HUDEP-2 (cell line): ENCODE results near the gene SNAP25.

Experiments used
- DNase-seq, 76 experiments: peaks; one replicate each; lab custom pipeline; 2025; ENCODE audit not compliant: unreplicated experiment in 76 of 76; lab: John Stamatoyannopoulos, UW

The SNAP25 gene

GRCh38 chr20:10324198-10324847 is 105.7 kb downstream of the SNAP25 start:
- no peak for DNase-seq

GRCh38 chr20:10328897-10329255 is 110.2 kb downstream of the SNAP25 start:
- no peak for DNase-seq

- no peak for DNase-seq
Measured at GRCh38 chr20:10329387-10330005, 110.9 kb downstream of the SNAP25 start.

- DNase-seq = no peak
Measured at GRCh38 chr20:10330071-10330470, 111.4 kb downstream of the SNAP25 start.

GRCh38 chr20:10332656-10333415 is 114.2 kb downstream of the SNAP25 start:
- DNase-seq = no peak

- DNase-seq = no peak
Measured at GRCh38 chr20:10336959-10337729, 118.5 kb downstream of the SNAP25 start.

GRCh38 chr20:10338426-10339180 is 120.0 kb downstream of the SNAP25 start:
- DNase-seq = no peak

- no peak for DNase-seq
Measured at GRCh38 chr20:10339609-10340008, 121.0 kb downstream of the SNAP25 start.

GRCh38 chr20:10342152-10342551 is 123.5 kb downstream of the SNAP25 start:
- DNase-seq = no peak

- no peak for DNase-seq
Measured at GRCh38 chr20:10344953-10345352, 126.3 kb downstream of the SNAP25 start.

GRCh38 chr20:10347086-10347880 is 128.7 kb downstream of the SNAP25 start:
- DNase-seq = no peak

GRCh38 chr20:10349118-10349517 is 130.5 kb downstream of the SNAP25 start:
- no peak for DNase-seq

GRCh38 chr20:10350188-10350842 is 131.7 kb downstream of the SNAP25 start:
- DNase-seq = no peak

- no peak for DNase-seq
Measured at GRCh38 chr20:10352934-10353824, 134.5 kb downstream of the SNAP25 start.

- no peak for DNase-seq
Measured at GRCh38 chr20:10356628-10357027, 138.0 kb downstream of the SNAP25 start.
